Activated B cell treated with CpG ODN at 0.5 μM for 24 hours (primary cell): ENCODE results near the gene ARHGAP15. TPM values are rescaled to one million over a fixed set of nuclear protein-coding genes. Genes with fewer than 3 reads are reported as not detected.

ENCODE experiments used
- ATAC-seq: fragments of 200-7000 bp; cut with Tn5 transposase; one replicate; pipeline ENCODE4 v1.10.0; 2021; ENCODE audit warnings: low read depth, mild to moderate bottlenecking, moderate library complexity
- CTCF ChIA-PET: fragments of 350-600 bp; sonication (Branson Sonifier 250); formaldehyde crosslinking; loops from one replicate; lab custom pipeline; 2021; ENCODE audit warnings: antibody characterized with exemption; lab: Charles Lee
- POLR2A ChIA-PET: fragments of 350-600 bp; sonication (Branson Sonifier 250); formaldehyde crosslinking; loops from one replicate; lab custom pipeline; 2021; ENCODE audit warnings: antibody characterized with exemption; lab: Charles Lee
- DNase-seq: peaks from one replicate; pipeline ENCODE4 v3.0.0; 2022
- H3K27ac Mint-ChIP-seq: one replicate; pipeline ENCODE4 v1.8.0; 2020; ENCODE audit warnings: mixed read lengths
- H3K27me3 Mint-ChIP-seq: one replicate; pipeline ENCODE4 v1.8.0; 2021; ENCODE audit warnings: mixed read lengths
- H3K36me3 Mint-ChIP-seq: one replicate; pipeline ENCODE4 v1.8.0; 2021; ENCODE audit warnings: low read depth, mixed read lengths
- H3K4me1 Mint-ChIP-seq: one replicate; pipeline ENCODE4 v1.8.0; 2021; ENCODE audit warnings: mixed read lengths
- H3K4me3 Mint-ChIP-seq: one replicate; pipeline ENCODE4 v1.8.0; 2020; ENCODE audit warnings: mild to moderate bottlenecking, mixed read lengths
- H3K9me3 Mint-ChIP-seq: one replicate; pipeline ENCODE4 v1.8.0; 2020; ENCODE audit warnings: mixed read lengths
- intact Hi-C: fragments of 100-400 bp; cut with micrococcal nuclease; formaldehyde crosslinking; loops from one replicate; pipeline ENCODE4 v1.15.1; 2024
- total RNA-seq: library from RNA; stranded (reverse); gene quantifications from 2 replicates; pipeline ENCODE4 v1.2.3, GENCODE V29; 2022
- TF ChIP-seq, protein P1 (sequence below): fragments of 200-600 bp; IDR thresholded peaks from one replicate; pipeline ENCODE4 v1.8.0; 2022; ENCODE audit warnings: antibody characterized with exemption, mild to moderate bottlenecking

Gene ARHGAP15
- total RNA-seq, 1 donor from 2014 or later: 112 TPM

DNA sequence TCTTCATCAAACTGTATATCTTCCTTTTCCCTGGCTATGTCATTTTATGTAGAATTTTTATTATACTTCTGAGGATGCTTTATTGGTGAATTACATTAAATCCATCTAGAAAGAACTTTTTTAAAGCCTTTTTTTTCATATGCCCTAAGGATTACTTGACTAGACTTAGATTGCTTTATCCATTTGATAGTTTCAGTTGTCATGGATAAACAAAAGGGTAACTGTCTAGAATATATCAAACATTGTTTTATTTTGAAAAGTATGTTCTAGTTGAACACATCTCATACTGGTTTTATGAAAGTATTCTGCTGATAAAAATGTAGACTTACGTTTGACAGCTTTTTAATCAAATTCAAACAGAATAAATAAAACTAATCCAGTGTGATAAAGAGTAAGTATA, 639.8 kb downstream of the ARHGAP15 start:
- POLR2A ChIA-PET: interaction anchor here (0.6 kb wide), 1 partner anchor 442 kb away, joined by 5 read pairs; no protein-coding TSS in a partner anchor
- H3K9me3 Mint-ChIP-seq: no peaks in the 10 kb centered on the region
- intact Hi-C loops: no loop called here
- H3K27me3 Mint-ChIP-seq: no peaks in the 10 kb centered on the region
- TF ChIP-seq, protein P1, sequence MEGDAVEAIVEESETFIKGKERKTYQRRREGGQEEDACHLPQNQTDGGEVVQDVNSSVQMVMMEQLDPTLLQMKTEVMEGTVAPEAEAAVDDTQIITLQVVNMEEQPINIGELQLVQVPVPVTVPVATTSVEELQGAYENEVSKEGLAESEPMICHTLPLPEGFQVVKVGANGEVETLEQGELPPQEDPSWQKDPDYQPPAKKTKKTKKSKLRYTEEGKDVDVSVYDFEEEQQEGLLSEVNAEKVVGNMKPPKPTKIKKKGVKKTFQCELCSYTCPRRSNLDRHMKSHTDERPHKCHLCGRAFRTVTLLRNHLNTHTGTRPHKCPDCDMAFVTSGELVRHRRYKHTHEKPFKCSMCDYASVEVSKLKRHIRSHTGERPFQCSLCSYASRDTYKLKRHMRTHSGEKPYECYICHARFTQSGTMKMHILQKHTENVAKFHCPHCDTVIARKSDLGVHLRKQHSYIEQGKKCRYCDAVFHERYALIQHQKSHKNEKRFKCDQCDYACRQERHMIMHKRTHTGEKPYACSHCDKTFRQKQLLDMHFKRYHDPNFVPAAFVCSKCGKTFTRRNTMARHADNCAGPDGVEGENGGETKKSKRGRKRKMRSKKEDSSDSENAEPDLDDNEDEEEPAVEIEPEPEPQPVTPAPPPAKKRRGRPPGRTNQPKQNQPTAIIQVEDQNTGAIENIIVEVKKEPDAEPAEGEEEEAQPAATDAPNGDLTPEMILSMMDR: no peak
- H3K4me1 Mint-ChIP-seq: no peaks in the 10 kb centered on the region
- H3K4me3 Mint-ChIP-seq: no peak overlapping the region
- peaks cover 51% of the 10 kb centered on the region for H3K36me3 Mint-ChIP-seq
- CTCF ChIA-PET: no interaction called here
- ATAC-seq: no peak
- no peak for DNase-seq
- no peak overlapping the region for H3K27ac Mint-ChIP-seq

DNA sequence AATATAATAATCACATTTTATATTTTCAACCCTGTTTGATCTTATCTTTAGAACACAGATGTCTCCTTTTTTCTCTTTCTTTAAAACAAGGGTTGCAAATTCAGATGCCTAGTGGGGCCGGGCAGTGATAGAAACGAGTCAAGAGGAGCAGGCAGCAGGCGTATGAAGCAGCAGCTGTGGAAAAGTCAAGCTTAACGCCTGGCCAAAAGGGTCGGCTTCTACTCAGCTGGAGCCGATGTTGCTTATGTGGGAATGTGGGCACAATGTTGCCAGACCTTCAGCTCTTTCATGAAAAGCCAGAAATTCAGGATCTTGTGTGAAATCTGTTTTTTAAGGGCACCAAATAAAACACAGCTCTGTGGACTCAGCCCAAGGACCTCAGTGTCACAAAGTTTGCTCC, 642.7 kb downstream of the ARHGAP15 start:
- TF ChIP-seq, protein P1: no peak
- Mint-ChIP-seq H3K36me3 (peaks cover 30% of the 10 kb centered on the region), H3K9me3 (no peaks in the 10 kb centered on the region), H3K27ac (peak overlapping the region; percentile 3), H3K4me1 (no peaks in the 10 kb centered on the region), H3K4me3 (no peak overlapping the region), H3K27me3 (no peaks in the 10 kb centered on the region)
- POLR2A ChIA-PET: no interaction called here
- ATAC-seq: no peak
- no peak for DNase-seq
- intact Hi-C loops: no loop called here
- CTCF ChIA-PET: no interaction called here

DNA sequence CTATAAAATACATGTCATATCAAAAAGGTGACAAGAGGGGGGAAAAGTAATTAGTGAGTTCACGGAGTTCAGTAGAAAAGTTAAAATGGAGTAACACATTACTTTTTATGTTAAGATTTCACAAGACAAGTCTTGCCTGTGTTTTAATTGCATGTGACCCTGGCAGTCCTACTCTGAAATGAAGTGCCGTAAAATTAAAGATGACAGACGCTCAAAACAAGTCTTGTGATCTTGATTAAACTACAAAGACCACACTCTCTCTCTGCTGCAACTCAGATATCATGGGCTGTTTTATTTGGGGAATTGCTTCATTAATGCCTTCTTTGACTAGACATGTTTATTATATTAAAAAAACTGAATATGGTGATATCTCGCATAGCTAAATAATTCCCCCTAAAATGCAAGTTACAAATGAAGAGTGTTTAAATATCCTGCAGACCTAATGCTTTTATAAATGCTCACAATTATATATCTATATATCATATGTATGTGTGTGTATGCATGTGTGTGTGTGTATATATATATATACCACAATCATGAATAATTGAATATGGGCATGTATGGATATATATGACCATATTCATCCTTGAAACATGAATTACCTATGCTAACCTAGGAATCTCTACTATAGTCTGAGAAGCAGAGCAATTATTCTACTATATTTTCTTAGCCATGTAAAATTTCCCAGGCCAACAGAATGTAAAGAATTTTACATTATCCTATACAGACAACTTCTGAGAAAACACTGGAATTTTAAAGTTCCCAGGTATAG, 647.5 kb downstream of the ARHGAP15 start:
- Mint-ChIP-seq H3K27ac (no peak overlapping the region), H3K27me3 (no peaks in the 10 kb centered on the region), H3K9me3 (no peaks in the 10 kb centered on the region), H3K4me1 (no peaks in the 10 kb centered on the region), H3K4me3 (no peak overlapping the region), H3K36me3 (no peaks in the 10 kb centered on the region)
- CTCF ChIA-PET: no interaction called here
- POLR2A ChIA-PET: no interaction called here
- TF ChIP-seq, protein P1: no peak
- no peak for DNase-seq
- intact Hi-C loops: no loop called here
- no peak for ATAC-seq

DNA sequence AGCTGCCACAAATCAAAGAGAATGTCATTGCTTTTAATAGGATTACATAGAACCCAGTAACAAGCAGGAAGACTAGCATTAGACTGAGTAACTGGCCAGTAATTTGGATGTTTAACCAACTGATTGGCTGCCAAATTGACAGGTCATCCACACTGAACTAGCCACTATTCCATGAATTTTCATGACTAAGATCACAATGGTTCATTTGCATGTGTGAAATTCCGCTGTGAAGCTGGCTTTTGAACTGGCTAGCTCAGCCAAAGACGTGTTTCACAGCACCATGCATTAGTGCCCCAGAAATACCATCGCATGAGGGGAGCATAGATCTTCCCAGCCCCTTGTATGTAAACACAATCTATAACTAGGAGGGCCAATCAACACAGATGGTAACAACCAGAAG, 649.8 kb downstream of the ARHGAP15 start:
- Mint-ChIP-seq H3K27ac (no peak overlapping the region), H3K27me3 (no peaks in the 10 kb centered on the region), H3K4me3 (no peak overlapping the region), H3K9me3 (no peaks in the 10 kb centered on the region), H3K36me3 (no peaks in the 10 kb centered on the region), H3K4me1 (no peaks in the 10 kb centered on the region)
- intact Hi-C loops: no loop called here
- POLR2A ChIA-PET: no interaction called here
- DNase-seq (no peak), ATAC-seq (no peak)
- TF ChIP-seq, protein P1: no peak
- CTCF ChIA-PET: no interaction called here

DNA sequence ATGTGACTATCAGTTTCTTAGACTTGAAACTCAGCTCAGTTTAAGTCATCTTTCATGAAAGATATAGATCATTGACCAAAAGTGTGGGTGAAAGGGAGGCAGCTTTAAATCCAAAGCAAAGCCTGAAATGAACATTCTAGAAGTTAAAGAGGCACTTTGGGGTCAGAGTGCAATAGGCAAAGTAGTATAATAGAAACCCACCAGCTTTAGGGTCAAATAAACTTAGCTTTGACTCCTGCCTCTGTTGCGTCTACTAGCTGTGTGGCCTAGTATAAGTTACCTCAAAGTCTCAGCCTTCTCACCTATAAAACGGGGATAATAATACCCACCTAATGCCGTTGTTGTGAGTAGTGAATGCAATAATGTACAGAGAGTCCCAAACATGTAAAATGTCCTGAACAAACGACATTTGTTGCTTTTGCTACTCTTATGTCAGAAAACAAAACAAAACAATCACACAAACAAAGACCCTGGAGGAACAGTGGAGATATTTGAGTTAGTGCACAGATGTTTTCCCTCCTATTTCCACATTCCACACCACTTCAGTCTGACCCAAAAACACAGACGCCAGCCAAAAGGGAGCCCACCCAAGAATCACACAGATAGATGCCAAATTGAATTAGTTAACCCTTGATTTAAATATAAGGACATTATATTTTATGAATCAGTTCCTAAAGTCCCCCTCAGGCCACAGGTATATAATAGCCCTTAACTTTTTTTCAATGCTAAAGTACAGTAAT, 657.0 kb downstream of the ARHGAP15 start:
- peaks cover 4% of the 10 kb centered on the region for H3K27me3 Mint-ChIP-seq
- H3K9me3 Mint-ChIP-seq: no peaks in the 10 kb centered on the region
- no peak overlapping the region for H3K27ac Mint-ChIP-seq
- ATAC-seq: no peak
- no peaks in the 10 kb centered on the region for H3K4me1 Mint-ChIP-seq
- TF ChIP-seq, protein P1: no peak
- H3K36me3 Mint-ChIP-seq: no peaks in the 10 kb centered on the region
- intact Hi-C loops: no loop called here
- ChIA-PET CTCF (no interaction called here), POLR2A (no interaction called here)
- H3K4me3 Mint-ChIP-seq: no peak overlapping the region
- DNase-seq: no peak
